ENCODE data around the gene HEPACAM.
"Not testable (repeated sequence)": the region's sequence is repeated elsewhere in the genome, so short reads cannot be mapped to it uniquely, and the experiment has no call there.

Gene HEPACAM

DNA sequence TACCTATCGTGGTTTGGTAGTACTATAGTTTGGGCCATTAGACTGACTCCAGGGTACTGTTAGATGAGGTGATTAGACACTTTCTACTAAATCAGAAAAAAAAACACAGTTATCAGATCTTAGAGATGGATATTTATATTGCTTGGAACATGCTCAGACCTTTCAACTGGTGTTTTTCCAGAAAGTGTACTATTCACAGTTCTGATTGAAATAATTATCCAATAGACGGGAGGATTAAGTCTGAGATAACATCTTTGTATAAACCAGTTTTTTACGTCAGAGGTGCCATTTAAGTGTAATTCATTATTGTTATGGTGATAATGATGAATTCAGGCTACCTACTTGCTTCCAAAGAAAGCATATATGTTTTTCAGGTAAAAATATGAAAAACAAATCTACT lies 40.7 kb upstream of the HEPACAM start:
- TF ChIP-seq, protein P1, sequence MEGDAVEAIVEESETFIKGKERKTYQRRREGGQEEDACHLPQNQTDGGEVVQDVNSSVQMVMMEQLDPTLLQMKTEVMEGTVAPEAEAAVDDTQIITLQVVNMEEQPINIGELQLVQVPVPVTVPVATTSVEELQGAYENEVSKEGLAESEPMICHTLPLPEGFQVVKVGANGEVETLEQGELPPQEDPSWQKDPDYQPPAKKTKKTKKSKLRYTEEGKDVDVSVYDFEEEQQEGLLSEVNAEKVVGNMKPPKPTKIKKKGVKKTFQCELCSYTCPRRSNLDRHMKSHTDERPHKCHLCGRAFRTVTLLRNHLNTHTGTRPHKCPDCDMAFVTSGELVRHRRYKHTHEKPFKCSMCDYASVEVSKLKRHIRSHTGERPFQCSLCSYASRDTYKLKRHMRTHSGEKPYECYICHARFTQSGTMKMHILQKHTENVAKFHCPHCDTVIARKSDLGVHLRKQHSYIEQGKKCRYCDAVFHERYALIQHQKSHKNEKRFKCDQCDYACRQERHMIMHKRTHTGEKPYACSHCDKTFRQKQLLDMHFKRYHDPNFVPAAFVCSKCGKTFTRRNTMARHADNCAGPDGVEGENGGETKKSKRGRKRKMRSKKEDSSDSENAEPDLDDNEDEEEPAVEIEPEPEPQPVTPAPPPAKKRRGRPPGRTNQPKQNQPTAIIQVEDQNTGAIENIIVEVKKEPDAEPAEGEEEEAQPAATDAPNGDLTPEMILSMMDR (IDR thresholded peaks at IDR 0.05; ENCODE audit: control insufficient read depth, extremely low read depth, insufficient read depth): no peak
- no peak overlapping the region for H3K4me3 ChIP-seq (ENCODE audit: low read depth, low read length)
- DNase-seq (ENCODE audit: low read depth): no peak

DNA sequence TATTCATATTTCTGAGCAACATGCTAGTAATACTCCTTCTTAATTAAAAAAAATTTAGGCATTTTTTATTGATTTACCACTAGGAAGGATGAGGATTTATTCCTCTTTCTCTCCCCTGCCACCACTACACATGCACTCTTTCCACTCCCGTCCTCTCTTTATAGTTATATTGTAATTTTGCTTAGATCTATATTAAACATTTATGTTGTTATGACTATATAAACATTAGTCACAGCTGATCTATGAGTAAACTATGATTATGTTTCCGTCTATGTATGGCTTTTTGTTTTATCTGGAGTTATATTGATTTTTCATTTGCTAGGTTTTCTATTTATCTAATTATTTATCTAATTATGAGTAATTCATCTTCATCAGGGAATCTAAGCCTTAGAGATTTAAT lies 36.0 kb upstream of the HEPACAM start:
- H3K4me3 ChIP-seq (ENCODE audit: low read depth, low read length): no peak overlapping the region
- TF ChIP-seq, protein P1 (IDR thresholded peaks at IDR 0.05; ENCODE audit: control insufficient read depth, extremely low read depth, insufficient read depth): no peak
- DNase-seq (ENCODE audit: low read depth): no peak

DNA sequence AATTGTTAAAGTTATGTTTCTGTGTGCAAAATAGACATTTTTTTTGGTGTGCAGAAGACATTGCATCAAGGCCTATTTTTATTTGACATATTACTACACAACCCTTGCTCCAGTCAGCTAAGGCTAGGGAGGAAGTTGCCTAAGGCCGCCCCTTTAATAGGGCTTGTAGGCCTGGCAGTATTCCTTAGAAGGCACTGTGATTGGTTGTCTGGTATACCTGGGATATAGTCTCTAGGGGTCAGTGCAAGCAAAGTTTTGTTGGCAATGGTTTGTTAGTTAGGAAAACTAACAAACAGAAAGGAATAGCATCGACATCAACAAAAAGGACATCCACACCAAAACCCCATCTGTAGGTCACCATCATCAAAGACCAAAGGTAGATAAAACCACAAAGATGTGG lies 35.1 kb upstream of the HEPACAM start:
- H3K4me3 ChIP-seq (ENCODE audit: low read depth, low read length): no peak overlapping the region
- TF ChIP-seq, protein P1 (IDR thresholded peaks at IDR 0.05; ENCODE audit: control insufficient read depth, extremely low read depth, insufficient read depth): peak; percentile 59
- DNase-seq (ENCODE audit: low read depth): peak; percentile 59

DNA sequence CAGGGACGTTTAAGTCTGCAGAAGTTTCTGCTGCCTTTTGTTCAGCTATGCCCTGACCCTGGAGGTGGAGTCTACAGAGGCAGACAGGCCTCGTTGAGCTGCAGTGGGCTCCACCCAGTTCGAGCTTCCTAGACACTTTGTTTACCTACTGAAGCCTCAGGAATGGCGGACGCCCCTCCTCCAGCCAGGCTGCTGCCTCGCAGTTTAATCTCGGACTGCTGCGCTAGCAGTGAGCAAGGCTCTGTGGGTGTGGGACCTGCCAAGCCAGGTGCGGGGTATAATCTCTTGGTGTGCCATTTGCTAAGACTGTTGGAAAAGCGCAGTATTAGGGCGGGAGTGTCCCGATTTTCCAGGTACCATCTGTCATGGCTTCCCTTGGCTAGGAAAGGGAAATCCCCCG lies 32.4 kb upstream of the HEPACAM start:
- not testable (repeated sequence) for DNase-seq (ENCODE audit: low read depth); H3K4me3 ChIP-seq (ENCODE audit: low read depth, low read length)

DNA sequence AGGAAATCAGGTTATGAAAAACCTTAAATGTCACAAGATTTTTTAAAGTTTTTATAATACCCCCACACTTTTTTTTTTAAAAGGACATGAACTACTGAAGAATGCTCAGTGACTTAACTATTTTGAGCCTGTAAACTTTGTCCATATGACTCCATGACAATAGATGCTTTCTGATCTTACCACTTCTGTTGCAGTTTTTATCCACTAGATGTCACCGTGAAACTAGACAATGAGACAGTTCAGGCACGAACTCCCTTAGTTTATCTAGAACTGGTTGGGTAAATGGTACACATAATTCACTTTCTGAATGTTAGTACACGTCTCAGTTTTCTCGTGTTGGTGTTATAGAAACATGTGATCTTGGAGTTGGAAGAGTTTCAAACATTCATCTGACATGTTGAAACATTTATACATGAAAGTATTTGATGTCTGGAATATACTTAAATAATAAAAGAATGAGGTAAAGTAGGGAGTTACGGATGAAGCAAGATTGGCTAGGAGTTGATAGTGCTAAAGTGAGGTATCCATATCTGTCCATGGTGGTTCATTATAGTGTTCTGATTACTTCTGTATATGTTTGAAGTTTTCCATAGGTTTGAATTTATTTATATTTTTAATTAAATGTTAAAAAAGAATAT lies 26.2 kb upstream of the HEPACAM start:
- DNase-seq (ENCODE audit: low read depth): peak; percentile 66
- no peak overlapping the region for H3K4me3 ChIP-seq (ENCODE audit: low read depth, low read length)
- TF ChIP-seq, protein P1 (IDR thresholded peaks at IDR 0.05; ENCODE audit: control insufficient read depth, extremely low read depth, insufficient read depth): peak; percentile 82

DNA sequence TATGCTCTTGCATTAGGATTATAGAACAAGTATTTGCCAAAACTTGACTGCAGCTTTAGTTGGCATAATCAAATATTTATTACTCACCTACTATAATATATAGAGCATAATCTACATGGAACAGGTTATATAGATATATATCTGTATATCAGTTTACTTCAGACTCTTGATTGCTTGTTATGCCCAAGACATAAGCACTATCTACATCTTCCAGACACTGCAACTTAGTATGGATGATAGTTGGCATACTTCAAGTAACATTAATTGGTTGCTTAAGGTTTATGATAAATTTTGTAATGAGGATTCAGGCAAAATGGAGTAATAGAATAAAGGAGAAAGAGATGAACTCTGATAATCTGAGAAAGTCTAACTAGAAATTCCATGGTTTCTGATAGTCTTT lies 19.2 kb upstream of the HEPACAM start:
- TF ChIP-seq, protein P1 (IDR thresholded peaks at IDR 0.05; ENCODE audit: control insufficient read depth, extremely low read depth, insufficient read depth): no peak
- DNase-seq (ENCODE audit: low read depth): no peak
- peak overlapping the region; percentile 78 for H3K4me3 ChIP-seq (ENCODE audit: low read depth, low read length)

DNA sequence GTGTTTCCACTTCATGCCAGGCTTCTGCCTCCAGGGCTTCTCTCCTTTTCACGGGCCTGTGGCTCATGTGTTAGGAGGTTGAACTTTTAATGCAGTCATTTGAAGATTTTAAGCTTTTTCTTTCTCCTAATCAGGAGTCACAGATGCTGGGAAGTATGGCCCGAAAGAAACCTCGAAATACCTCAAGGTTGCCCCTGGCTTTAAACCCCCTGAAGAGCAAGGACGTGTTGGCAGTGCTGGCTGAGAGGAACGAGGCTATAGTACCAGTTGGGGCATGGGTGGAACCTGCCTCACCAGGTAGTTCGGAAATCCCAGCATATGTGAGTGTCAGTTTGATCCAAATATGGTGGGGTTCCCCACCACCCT lies 18.7 kb upstream of the HEPACAM start:
- TF ChIP-seq, protein P1 (IDR thresholded peaks at IDR 0.05; ENCODE audit: control insufficient read depth, extremely low read depth, insufficient read depth): no peak
- peak overlapping the region; percentile 78 for H3K4me3 ChIP-seq (ENCODE audit: low read depth, low read length)
- no peak for DNase-seq (ENCODE audit: low read depth)

Data from LNCaP clone FGC (cell line).